ENCODE measurements around the gene LRRC72.

The LRRC72 gene

DNA sequence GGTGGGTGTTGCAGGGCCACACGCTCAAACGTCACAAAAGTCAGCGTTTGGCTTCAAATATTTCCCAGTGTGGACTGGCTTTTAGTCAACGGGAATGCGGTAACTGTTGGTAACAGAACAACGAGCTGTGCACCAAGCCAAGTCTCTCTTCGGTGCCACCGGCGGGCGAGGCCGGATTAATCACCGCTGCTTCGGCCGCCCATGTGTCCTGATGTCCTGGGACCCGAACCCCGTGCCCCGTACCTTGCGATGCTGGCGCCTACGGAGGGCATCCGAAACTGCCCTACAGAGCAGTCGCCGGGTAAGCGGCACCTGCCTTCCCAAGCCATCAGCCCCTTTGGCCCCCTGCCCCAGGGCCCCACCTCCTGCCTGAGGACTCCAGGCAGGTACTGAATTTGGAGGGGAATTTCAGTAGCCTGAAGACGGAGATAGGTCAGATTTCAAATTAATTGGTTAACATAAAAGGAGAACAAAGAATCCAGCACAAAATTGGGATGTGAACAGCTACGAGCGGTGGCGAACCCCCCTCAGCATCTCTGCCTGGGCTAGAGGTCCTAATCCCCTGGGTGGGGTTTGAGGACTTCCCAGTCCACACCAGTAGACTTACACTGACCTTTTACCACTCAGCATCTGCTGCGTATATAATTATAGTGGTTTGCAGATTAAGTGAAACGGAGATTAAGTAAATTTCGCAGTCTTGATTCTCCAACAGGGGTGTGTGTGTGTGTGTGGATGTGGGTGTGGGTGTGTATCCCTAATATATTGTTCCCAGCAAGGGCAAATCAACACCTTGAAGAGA, at the start of gene LRRC72:
Gene LRRC72, plus strand, starts transcription at position 84 of the 799 bp plus-strand sequence. Its CDS starts 128 bp downstream, at position 212.
- no peaks in the 10 kb centered on the region for H4K20me1 ChIP-seq (ENCODE audit: insufficient read depth)
- no peak within 1 kb of the TSS for H2AFZ ChIP-seq (ENCODE audit: low read depth)
- TF ChIP-seq CTCF (conservative IDR thresholded peaks at IDR 0.05; ENCODE audit: low read depth, low read length), result no peak
- no peaks in the 10 kb centered on the region for H3K4me1 ChIP-seq (ENCODE audit: low read depth, poor library complexity, severe bottlenecking)
- H3K9ac ChIP-seq, result no peak within 1 kb of the TSS
- no peaks in the 10 kb centered on the region; the same call in 1 of the 2 replicates for H3K36me3 ChIP-seq (ENCODE audit: insufficient read depth)
- no peaks in the 10 kb centered on the region for H3K79me2 ChIP-seq (ENCODE audit: insufficient read depth, low read depth)
- no peak within 1 kb of the TSS for H3K27ac ChIP-seq
- H3K4me2 ChIP-seq, result no peak within 1 kb of the TSS
- H3K27me3 ChIP-seq (ENCODE audit: insufficient read depth, low read depth), result no peaks in the 10 kb centered on the region
- no peak within 1 kb of the TSS for H3K4me3 ChIP-seq (IDR thresholded peaks at IDR 0.05; ENCODE audit: insufficient read depth, low read depth, low read length)

GRCh38 chr7:16479161-16479560, 47.5 kb upstream of the LRRC72 start:
- H3K27ac ChIP-seq, result no peak overlapping the region
- no peak overlapping the region for H3K4me2 ChIP-seq
- no peak for TF ChIP-seq CTCF (conservative IDR thresholded peaks at IDR 0.05; ENCODE audit: low read depth, low read length)
- no peaks in the 10 kb centered on the region for H3K4me1 ChIP-seq (ENCODE audit: low read depth, poor library complexity, severe bottlenecking)
- H2AFZ ChIP-seq (ENCODE audit: low read depth), result no peak overlapping the region
- no peaks in the 10 kb centered on the region for H3K79me2 ChIP-seq (ENCODE audit: insufficient read depth, low read depth)
- H3K36me3 ChIP-seq (ENCODE audit: insufficient read depth), result no peaks in the 10 kb centered on the region
- no peak overlapping the region for H3K9ac ChIP-seq
- H4K20me1 ChIP-seq (ENCODE audit: insufficient read depth), result no peaks in the 10 kb centered on the region
- no peaks in the 10 kb centered on the region for H3K27me3 ChIP-seq (ENCODE audit: insufficient read depth, low read depth)
- no peak overlapping the region for H3K4me3 ChIP-seq (IDR thresholded peaks at IDR 0.05; ENCODE audit: insufficient read depth, low read depth, low read length)

GRCh38 chr7:16479591-16479990, 47.0 kb upstream of the LRRC72 start:
- Histone ChIP-seq H3K36me3 (ENCODE audit: insufficient read depth) (no peaks in the 10 kb centered on the region), H3K79me2 (ENCODE audit: insufficient read depth, low read depth) (no peaks in the 10 kb centered on the region), H3K27ac (no peak overlapping the region), H3K9ac (no peak overlapping the region), H3K27me3 (ENCODE audit: insufficient read depth, low read depth) (no peaks in the 10 kb centered on the region), H3K4me2 (no peak overlapping the region), H2AFZ (ENCODE audit: low read depth) (no peak overlapping the region), H3K4me3 (IDR thresholded peaks at IDR 0.05; ENCODE audit: insufficient read depth, low read depth, low read length) (no peak overlapping the region), H4K20me1 (ENCODE audit: insufficient read depth) (no peaks in the 10 kb centered on the region), H3K4me1 (ENCODE audit: low read depth, poor library complexity, severe bottlenecking) (no peaks in the 10 kb centered on the region)
- TF ChIP-seq CTCF (conservative IDR thresholded peaks at IDR 0.05; ENCODE audit: low read depth, low read length), result no peak

DNA sequence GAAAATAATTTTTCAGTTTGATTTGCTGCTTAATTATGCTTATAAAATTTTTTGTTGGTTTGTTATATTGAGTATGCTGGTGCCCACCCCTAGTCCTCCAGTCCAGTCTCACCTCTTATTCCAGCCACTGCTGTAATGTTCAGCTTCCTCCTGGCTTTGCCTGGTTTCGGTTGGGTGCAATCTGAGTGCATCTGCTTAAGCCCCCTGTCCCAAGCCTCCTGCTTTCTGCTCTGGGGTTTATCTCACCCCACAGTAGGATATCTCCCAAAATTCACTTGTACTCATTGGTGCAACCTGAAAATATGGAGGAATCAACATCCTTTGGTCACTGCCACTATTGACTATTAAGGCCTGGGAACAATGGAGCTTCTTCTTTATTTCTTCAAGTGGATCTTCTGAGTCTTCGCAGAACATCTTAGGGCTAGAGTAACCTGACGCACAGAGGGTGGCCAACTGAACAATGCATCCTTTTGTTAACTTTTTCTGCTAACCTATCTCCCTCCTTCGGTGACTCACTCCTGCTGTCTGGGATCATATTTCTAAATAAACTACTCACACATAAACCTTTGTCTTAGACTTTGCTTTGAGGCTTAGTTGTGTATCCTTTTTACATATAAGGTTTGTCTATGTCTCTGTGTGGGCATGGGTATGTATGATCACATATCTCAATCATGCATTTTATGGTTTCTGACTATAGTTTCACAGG, 42.0 kb upstream of the LRRC72 start:
- no peak overlapping the region for H3K9ac ChIP-seq
- H3K4me1 ChIP-seq (ENCODE audit: low read depth, poor library complexity, severe bottlenecking), result no peaks in the 10 kb centered on the region
- TF ChIP-seq CTCF (conservative IDR thresholded peaks at IDR 0.05; ENCODE audit: low read depth, low read length), result no peak
- H2AFZ ChIP-seq (ENCODE audit: low read depth), result no peak overlapping the region
- H4K20me1 ChIP-seq (ENCODE audit: insufficient read depth), result no peaks in the 10 kb centered on the region
- no peaks in the 10 kb centered on the region for H3K27me3 ChIP-seq (ENCODE audit: insufficient read depth, low read depth)
- no peaks in the 10 kb centered on the region for H3K79me2 ChIP-seq (ENCODE audit: insufficient read depth, low read depth)
- H3K27ac ChIP-seq, result no peak overlapping the region
- H3K4me3 ChIP-seq (IDR thresholded peaks at IDR 0.05; ENCODE audit: insufficient read depth, low read depth, low read length), result no peak overlapping the region
- no peak overlapping the region for H3K4me2 ChIP-seq
- H3K36me3 ChIP-seq (ENCODE audit: insufficient read depth), result no peaks in the 10 kb centered on the region
